ENCODE measurements around the gene TSKS. TPM values are rescaled to one million over a fixed set of nuclear protein-coding genes. Genes with fewer than 3 reads are reported as not detected.

The TSKS gene
- total and polyA plus RNA-seq, 2 of the 13 experiments (the other 11 are each of a cell fraction or from before 2014, with no cell fraction given) = 0.03 TPM; not detected in 1

GRCh38 chr19:49782515-49782914 lies 19.4 kb upstream of the TSKS start (continued):
- TF ChIP-seq STAT6 (CRISPR knock-in tag; IDR thresholded peaks at IDR 0.05; ENCODE audit: borderline replicate concordance) (no peak), NFYC (CRISPR knock-in tag; IDR thresholded peaks at IDR 0.05) (no peak), ZNF883 (CRISPR knock-in tag; IDR thresholded peaks at IDR 0.05; ENCODE audit: not compliant biosample characterization) (no peak), ZNF276 (CRISPR knock-in tag; IDR thresholded peaks at IDR 0.05; ENCODE audit: low read depth) (no peak), SIN3B (IDR thresholded peaks at IDR 0.05; ENCODE audit: low read length) (no peak), CCDC6 (CRISPR knock-in tag; IDR thresholded peaks at IDR 0.05) (no peak), ARNT2 (CRISPR knock-in tag; IDR thresholded peaks at IDR 0.05; ENCODE audit: low read depth) (no peak), ZNF768 (CRISPR knock-in tag; IDR thresholded peaks at IDR 0.05) (0 out of 2 replicates have a peak, but pooled peaks have one; percentile 11), ZNF672 (CRISPR knock-in tag; IDR thresholded peaks at IDR 0.05) (no peak), ZNF335 (CRISPR knock-in tag; IDR thresholded peaks at IDR 0.05) (no peak), ZNF749 (CRISPR knock-in tag; IDR thresholded peaks at IDR 0.05; ENCODE audit: borderline replicate concordance) (no peak)
